ENCODE results near the gene NEURL4.
A peak's percentile ranks its signal among the peaks of the same experiment; 100 is the strongest.
"Not testable (repeated sequence)": the region's sequence is repeated elsewhere in the genome, so short reads cannot be mapped to it uniquely, and the experiment has no call there.

The NEURL4 gene

GRCh38 chr17:7336240-7337175 is 7.4 kb upstream of the NEURL4 start, which contains the start of gene ACAP1:
Gene ACAP1 (plus strand): TSS chr17:7336529. CDS start chr17:7336735, 206 bp downstream.
- no peak within 1 kb of the TSS for H3K4me3 ChIP-seq (IDR thresholded peaks at IDR 0.05; ENCODE audit: insufficient read depth, low read depth, low read length)

DNA sequence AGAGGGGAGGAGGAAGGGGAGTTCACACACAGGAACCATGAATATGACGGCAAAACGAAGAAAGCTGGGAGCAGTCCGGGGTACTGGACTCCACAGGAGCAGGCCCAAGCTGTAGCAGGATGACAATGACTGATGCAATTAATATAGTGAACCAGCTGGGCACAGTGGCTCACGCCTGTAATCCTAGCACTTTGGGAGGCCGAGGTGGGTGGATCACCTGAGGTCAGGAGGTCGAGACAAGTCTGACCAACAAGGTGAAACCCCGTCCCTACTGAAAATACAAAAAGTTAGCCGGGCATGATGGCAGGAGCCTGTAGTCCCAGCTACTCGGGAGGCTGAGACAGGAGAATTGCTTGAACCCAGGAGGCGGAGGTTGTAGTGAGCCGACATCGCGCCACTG is 6.6 kb upstream of the NEURL4 start:
- not testable (repeated sequence) for H3K9ac ChIP-seq; H3K4me2 ChIP-seq; H2AFZ ChIP-seq (ENCODE audit: low read depth); H3K27me3 ChIP-seq (ENCODE audit: insufficient read depth, low read depth); H3K79me2 ChIP-seq (ENCODE audit: insufficient read depth, low read depth); H3K27ac ChIP-seq; H3K36me3 ChIP-seq (ENCODE audit: insufficient read depth); H4K20me1 ChIP-seq (ENCODE audit: insufficient read depth); H3K4me1 ChIP-seq (ENCODE audit: low read depth, poor library complexity, severe bottlenecking); H3K4me3 ChIP-seq (IDR thresholded peaks at IDR 0.05; ENCODE audit: insufficient read depth, low read depth, low read length)

More at GRCh38 chr17:7336240-7337175, 7.4 kb upstream of the NEURL4 start, which contains the start of gene ACAP1:
- Histone ChIP-seq H3K27me3 (ENCODE audit: insufficient read depth, low read depth) (no peaks in the 10 kb centered on the region), H3K4me1 (ENCODE audit: low read depth, poor library complexity, severe bottlenecking) (no peaks in the 10 kb centered on the region), H3K27ac (no peak within 1 kb of the TSS), H3K9ac (peak within 1 kb of the TSS; percentile 13; the same call in 1 of the 2 replicates), H3K79me2 (ENCODE audit: insufficient read depth, low read depth) (no peaks in the 10 kb centered on the region), H4K20me1 (ENCODE audit: insufficient read depth) (no peaks in the 10 kb centered on the region), H3K36me3 (ENCODE audit: insufficient read depth) (no peaks in the 10 kb centered on the region), H3K4me2 (no peak within 1 kb of the TSS), H2AFZ (ENCODE audit: low read depth) (no peak within 1 kb of the TSS)
- TF ChIP-seq, protein P1, sequence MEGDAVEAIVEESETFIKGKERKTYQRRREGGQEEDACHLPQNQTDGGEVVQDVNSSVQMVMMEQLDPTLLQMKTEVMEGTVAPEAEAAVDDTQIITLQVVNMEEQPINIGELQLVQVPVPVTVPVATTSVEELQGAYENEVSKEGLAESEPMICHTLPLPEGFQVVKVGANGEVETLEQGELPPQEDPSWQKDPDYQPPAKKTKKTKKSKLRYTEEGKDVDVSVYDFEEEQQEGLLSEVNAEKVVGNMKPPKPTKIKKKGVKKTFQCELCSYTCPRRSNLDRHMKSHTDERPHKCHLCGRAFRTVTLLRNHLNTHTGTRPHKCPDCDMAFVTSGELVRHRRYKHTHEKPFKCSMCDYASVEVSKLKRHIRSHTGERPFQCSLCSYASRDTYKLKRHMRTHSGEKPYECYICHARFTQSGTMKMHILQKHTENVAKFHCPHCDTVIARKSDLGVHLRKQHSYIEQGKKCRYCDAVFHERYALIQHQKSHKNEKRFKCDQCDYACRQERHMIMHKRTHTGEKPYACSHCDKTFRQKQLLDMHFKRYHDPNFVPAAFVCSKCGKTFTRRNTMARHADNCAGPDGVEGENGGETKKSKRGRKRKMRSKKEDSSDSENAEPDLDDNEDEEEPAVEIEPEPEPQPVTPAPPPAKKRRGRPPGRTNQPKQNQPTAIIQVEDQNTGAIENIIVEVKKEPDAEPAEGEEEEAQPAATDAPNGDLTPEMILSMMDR (conservative IDR thresholded peaks at IDR 0.05; ENCODE audit: low read depth, low read length): no peak

DNA sequence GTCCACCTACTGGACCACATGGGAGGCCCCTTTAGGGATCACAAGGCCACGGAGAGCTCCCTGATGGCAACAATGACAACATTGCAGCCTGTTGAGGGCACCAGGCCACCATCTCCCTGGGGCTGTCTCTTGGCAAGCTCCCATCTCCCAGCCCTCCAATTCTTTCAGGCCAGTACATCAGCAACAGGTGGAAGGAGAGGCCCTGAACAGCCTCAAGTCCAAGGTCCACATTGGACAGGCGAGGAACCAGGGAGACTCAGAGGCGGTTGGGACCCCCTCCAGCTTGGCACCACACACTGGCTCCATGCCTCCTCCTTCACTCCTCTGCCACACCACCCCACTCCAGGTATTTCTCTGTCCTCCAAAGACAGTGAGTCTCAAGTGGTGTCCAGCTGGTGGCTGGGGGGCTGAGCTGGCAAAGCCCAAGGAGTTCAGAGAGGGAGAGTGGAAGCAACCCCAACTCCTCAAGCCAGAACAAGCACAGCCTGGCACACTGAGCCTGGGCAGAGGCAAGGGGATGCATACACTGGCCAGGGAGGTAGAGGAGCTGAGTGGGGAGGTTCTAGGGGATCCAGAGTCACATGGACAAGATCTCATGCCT is 5.9 kb upstream of the NEURL4 start:
- no peak overlapping the region for H3K27ac ChIP-seq
- no peak overlapping the region for H2AFZ ChIP-seq (ENCODE audit: low read depth)
- no peaks in the 10 kb centered on the region for H3K4me1 ChIP-seq (ENCODE audit: low read depth, poor library complexity, severe bottlenecking)
- no peak overlapping the region for H3K9ac ChIP-seq
- H3K4me3 ChIP-seq (IDR thresholded peaks at IDR 0.05; ENCODE audit: insufficient read depth, low read depth, low read length): no peak overlapping the region
- H3K27me3 ChIP-seq (ENCODE audit: insufficient read depth, low read depth): no peaks in the 10 kb centered on the region
- H3K36me3 ChIP-seq (ENCODE audit: insufficient read depth): no peaks in the 10 kb centered on the region
- no peaks in the 10 kb centered on the region for H4K20me1 ChIP-seq (ENCODE audit: insufficient read depth)
- no peak overlapping the region for H3K4me2 ChIP-seq
- no peaks in the 10 kb centered on the region for H3K79me2 ChIP-seq (ENCODE audit: insufficient read depth, low read depth)
- TF ChIP-seq, protein P1 (conservative IDR thresholded peaks at IDR 0.05; ENCODE audit: low read depth, low read length): no peak

DNA sequence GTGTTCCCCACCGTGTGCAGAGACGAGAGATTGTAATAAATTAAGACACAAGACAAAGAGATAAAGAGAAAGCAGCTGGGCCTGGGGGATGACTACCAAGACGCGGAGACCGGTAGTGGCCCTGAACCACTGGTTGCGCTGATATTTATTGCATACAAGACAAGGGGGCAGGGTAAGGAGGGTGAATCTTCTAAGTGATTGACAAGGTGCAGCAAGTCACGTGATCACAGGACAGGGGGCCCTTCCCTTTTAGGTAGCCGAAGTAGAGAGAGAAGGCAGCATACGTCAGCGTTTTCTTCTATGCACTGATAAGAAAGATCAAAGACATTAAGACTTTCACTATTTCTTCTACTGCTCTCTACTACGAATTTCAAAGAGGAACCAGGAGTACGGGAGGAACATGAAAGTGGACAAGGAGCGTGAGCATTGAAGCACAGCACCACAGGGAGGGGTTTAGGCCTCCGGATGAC is 3.5 kb upstream of the NEURL4 start:
- H3K36me3 ChIP-seq (ENCODE audit: insufficient read depth); H4K20me1 ChIP-seq (ENCODE audit: insufficient read depth); H3K79me2 ChIP-seq (ENCODE audit: insufficient read depth, low read depth); H3K4me1 ChIP-seq (ENCODE audit: low read depth, poor library complexity, severe bottlenecking); H3K9ac ChIP-seq; H2AFZ ChIP-seq (ENCODE audit: low read depth); H3K4me3 ChIP-seq (IDR thresholded peaks at IDR 0.05; ENCODE audit: insufficient read depth, low read depth, low read length); H3K4me2 ChIP-seq; H3K27ac ChIP-seq; H3K27me3 ChIP-seq (ENCODE audit: insufficient read depth, low read depth): not testable (repeated sequence)

GRCh38 chr17:7332111-7332510 is 3.0 kb upstream of the NEURL4 start:
- no peak overlapping the region for H2AFZ ChIP-seq (ENCODE audit: low read depth)
- H3K27me3 ChIP-seq (ENCODE audit: insufficient read depth, low read depth): no peaks in the 10 kb centered on the region
- no peak overlapping the region for H3K4me2 ChIP-seq
- TF ChIP-seq, protein P1 (conservative IDR thresholded peaks at IDR 0.05; ENCODE audit: low read depth, low read length): no peak
- H3K27ac ChIP-seq: no peak overlapping the region
- H4K20me1 ChIP-seq (ENCODE audit: insufficient read depth): no peaks in the 10 kb centered on the region
- H3K4me1 ChIP-seq (ENCODE audit: low read depth, poor library complexity, severe bottlenecking): no peaks in the 10 kb centered on the region
- H3K36me3 ChIP-seq (ENCODE audit: insufficient read depth): no peaks in the 10 kb centered on the region
- no peak overlapping the region for H3K4me3 ChIP-seq (IDR thresholded peaks at IDR 0.05; ENCODE audit: insufficient read depth, low read depth, low read length)
- no peak overlapping the region for H3K9ac ChIP-seq
- no peaks in the 10 kb centered on the region for H3K79me2 ChIP-seq (ENCODE audit: insufficient read depth, low read depth)
